HG03378 (cell line): ENCODE results near the gene NLRP13.
"Not testable (repeated sequence)": the region's sequence is repeated elsewhere in the genome, so short reads cannot be mapped to it uniquely, and the experiment has no call there.

ENCODE experiments used
- ATAC-seq: cut with Tn5 transposase; IDR thresholded peaks from one replicate; pipeline ENCODE4 v1.9.1; 2021; ENCODE audit warnings: mild to moderate bottlenecking, moderate library complexity; ENCODE audit not compliant: unreplicated experiment

Gene NLRP13, protein sequence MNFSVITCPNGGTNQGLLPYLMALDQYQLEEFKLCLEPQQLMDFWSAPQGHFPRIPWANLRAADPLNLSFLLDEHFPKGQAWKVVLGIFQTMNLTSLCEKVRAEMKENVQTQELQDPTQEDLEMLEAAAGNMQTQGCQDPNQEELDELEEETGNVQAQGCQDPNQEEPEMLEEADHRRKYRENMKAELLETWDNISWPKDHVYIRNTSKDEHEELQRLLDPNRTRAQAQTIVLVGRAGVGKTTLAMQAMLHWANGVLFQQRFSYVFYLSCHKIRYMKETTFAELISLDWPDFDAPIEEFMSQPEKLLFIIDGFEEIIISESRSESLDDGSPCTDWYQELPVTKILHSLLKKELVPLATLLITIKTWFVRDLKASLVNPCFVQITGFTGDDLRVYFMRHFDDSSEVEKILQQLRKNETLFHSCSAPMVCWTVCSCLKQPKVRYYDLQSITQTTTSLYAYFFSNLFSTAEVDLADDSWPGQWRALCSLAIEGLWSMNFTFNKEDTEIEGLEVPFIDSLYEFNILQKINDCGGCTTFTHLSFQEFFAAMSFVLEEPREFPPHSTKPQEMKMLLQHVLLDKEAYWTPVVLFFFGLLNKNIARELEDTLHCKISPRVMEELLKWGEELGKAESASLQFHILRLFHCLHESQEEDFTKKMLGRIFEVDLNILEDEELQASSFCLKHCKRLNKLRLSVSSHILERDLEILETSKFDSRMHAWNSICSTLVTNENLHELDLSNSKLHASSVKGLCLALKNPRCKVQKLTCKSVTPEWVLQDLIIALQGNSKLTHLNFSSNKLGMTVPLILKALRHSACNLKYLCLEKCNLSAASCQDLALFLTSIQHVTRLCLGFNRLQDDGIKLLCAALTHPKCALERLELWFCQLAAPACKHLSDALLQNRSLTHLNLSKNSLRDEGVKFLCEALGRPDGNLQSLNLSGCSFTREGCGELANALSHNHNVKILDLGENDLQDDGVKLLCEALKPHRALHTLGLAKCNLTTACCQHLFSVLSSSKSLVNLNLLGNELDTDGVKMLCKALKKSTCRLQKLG

GRCh38 chr19:55931936-55932386 is at the start of gene NLRP13:
Gene NLRP13, minus strand, starts transcription at chr19:55932336. Its CDS starts 25 bp downstream, at chr19:55932311.
- ATAC-seq, result no peak

- no peak for ATAC-seq
Observed at GRCh38 chr19:55980415-55980814, 48.3 kb upstream of the NLRP13 start.

DNA sequence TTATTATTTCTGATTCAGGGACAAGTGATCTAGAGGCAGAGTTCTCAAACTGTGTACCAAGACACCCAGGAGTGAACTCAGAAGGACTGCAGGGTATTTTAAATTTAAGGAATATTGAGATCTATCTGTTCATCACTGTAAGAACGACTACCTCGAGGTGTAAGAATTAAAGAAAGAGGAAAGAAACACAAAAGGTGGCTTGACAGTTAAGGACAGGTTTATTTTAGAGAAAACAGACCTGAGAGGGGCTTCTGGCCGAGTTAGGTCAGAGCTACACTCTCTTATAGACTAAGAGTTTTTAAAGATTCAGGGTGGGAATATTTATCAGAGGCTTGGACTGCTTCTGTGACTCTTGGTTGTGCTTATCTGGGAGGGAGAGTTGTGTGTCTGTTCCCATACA is 41.8 kb upstream of the NLRP13 start:
- no peak for ATAC-seq

DNA sequence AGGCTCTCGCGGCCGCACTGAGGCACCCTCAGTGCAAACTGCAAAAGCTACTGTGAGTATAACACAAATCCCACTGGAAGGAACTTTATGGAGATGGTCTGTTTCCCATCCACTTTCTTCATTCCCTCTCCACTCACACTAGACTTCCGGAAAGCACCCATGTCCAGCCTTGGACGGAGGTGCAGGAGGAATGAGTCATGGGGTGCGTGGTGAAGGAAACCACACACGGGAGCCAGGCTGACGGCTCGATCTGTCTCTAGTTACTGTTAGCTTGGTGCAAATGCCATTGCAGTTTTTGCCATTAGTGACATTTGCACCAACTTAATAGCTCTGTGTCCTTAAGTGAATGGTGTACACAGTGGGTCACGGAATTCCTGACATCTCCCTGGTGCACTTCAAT is 30.1 kb upstream of the NLRP13 start:
- ATAC-seq, result no peak

DNA sequence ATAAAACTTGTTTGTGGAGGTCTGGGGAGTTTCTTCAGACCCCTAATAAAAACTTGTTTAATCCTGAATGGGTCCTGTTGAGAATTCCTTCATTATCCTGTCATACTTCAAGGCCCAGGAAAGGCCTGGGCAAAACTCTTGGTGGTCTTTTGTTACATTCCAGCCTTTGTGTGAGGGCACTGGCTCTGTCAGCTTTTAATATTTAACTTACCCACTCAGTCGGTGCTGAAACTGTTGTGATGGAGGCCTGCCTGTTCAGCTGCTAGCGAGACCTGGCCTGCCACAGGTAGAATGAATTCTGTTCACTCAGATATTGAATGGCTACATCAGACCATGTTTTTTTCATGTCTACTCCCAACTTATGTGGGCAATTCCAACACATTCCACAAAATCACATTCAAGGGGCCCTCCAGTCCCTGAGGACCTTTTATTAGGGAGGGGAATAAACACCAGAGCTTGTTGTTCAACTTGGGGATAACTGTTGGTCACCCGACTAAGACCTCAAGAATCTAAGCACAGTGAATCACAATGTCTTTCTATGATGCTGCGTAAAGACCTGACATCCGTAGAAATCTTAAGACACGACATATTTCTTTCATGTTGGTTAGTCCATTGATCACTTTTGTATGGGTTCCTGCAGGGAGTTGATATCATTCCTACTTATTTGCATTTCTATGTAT is 28.0 kb upstream of the NLRP13 start:
- ATAC-seq, result no peak

- no peak for ATAC-seq
Observed at GRCh38 chr19:55958356-55958755, 26.2 kb upstream of the NLRP13 start.

DNA sequence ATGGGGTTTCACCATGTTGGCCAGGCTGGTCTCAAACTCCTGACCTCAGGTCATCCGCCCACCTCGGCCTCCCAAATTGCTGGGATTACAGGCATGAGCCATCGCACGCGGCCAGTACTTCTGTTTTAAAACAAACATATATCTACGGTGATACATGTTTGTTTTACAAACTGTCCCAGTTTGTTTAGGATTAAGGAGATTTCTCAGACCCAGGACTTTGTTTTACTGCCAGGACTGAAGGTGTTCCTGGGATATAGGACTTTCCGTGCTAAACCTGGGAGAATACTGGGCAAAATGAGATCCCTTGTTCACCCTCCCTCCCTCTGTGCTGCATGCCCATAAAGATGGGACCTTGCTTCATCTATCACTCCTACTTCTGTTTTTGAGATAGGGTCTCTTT is 24.3 kb upstream of the NLRP13 start:
- ATAC-seq, result no peak

GRCh38 chr19:55950566-55950965 is 18.4 kb upstream of the NLRP13 start:
- not testable (repeated sequence) for ATAC-seq

- ATAC-seq, result no peak
Observed at GRCh38 chr19:55947532-55947931, 15.4 kb upstream of the NLRP13 start, which contains the start of gene NLRP8. Gene NLRP8, plus strand, starts transcription at chr19:55947832.

GRCh38 chr19:55940306-55940705 is 8.2 kb upstream of the NLRP13 start:
- no peak for ATAC-seq

- ATAC-seq, result no peak
Observed at GRCh38 chr19:55939206-55939605, 7.1 kb upstream of the NLRP13 start.

DNA sequence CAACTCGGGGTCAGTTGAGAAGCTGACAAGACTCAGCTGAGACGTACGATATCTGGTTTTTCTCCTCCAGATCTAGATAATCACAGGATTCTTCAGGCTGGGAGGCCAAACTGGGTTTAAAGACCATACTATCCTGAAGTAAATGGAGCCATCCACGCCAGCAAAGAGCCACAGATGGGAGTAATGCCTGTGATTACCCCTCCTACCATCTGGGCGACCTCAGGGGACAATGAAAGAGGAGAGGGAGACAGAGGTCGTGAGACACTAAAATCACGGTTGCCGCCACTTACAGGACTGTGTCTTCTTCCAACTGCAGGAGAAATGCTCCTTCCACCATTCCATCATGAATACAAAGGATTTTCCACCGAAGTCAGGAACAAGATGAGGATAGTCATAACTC is 3.1 kb upstream of the NLRP13 start:
- ATAC-seq, result no peak

DNA sequence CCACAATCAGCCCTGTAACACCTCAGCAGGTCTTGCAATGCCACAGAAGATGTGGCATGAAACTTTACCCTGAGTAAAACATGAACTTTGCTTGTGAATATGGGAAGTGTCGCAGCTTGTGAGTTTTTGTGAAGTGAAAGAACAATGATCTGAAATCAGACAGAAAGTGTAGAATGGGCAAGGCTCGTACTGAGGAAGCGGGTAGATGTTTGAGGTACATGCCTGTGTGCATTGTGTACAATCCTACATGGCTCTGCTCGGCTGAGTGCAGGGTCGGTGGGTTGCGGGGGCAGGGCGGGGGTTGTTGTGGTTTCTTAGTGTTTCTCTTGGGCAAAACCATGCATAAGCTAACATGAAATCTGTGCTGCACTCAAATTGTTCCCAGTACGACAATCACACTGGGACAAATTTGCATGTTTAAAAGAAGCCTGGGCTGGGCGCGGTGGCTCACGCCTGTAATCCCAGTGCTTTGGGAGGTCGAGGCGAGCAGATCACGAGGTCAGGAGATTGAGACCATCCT is 1.1 kb downstream of the NLRP13 start:
- ATAC-seq, result no peak

- not testable (repeated sequence) for ATAC-seq
Observed at GRCh38 chr19:55929258-55929657, 2.9 kb downstream of the NLRP13 start.

- no peak for ATAC-seq
Observed at GRCh38 chr19:55927991-55928390, 4.1 kb downstream of the NLRP13 start.

- no peak for ATAC-seq
Observed at GRCh38 chr19:55923556-55923955, 8.6 kb downstream of the NLRP13 start.

GRCh38 chr19:55913643-55914268 is 18.4 kb downstream of the NLRP13 start:
- ATAC-seq, result no peak

- no peak for ATAC-seq
Observed at GRCh38 chr19:55912916-55913315, 19.2 kb downstream of the NLRP13 start.

DNA sequence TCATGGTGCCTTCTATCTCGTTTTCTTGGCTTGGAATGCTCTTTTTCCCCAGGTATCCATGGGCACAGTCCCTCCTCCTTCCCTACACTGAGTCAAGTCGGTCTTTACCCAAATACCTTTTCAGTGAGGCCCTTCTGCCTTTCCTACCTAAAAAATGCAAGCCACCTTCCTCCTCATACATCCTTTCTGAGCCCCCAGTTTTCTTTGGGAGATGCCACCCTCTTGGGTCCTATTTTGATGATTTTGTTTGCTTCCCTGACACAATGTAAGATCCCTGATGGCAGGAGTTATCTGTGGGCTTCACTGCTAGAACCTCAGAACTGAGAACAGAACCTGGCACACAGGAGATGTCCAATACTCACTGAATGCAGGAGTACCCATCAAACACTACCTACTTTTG is 22.3 kb downstream of the NLRP13 start:
- no peak for ATAC-seq

- no peak for ATAC-seq
Observed at GRCh38 chr19:55907746-55908145, 24.4 kb downstream of the NLRP13 start.
